HUES64 (cell line): Measurements from ENCODE around the gene CHL1.

Source experiments
- H3K27ac ChIP-seq: 2 replicates; pipeline ENCODE4 v1.7.0; 2013; ENCODE audit warnings: low read depth, low read length, inconsistent platforms
- H3K27me3 ChIP-seq: 2 replicates; pipeline ENCODE4 v1.6.1; 2013; ENCODE audit warnings: mild to moderate bottlenecking, low read length; ENCODE audit not compliant: insufficient read depth
- H3K36me3 ChIP-seq: 2 replicates; pipeline ENCODE4 v1.6.1; 2013; ENCODE audit warnings: mild to moderate bottlenecking, low read length; ENCODE audit not compliant: insufficient read depth
- H3K4me1 ChIP-seq: 2 replicates; pipeline ENCODE4 v1.6.1; 2013; ENCODE audit warnings: mild to moderate bottlenecking, low read length, moderate library complexity; ENCODE audit not compliant: insufficient read depth
- H3K4me3 ChIP-seq: 2 replicates; pipeline ENCODE4 v1.5.1; 2013; ENCODE audit warnings: mild to moderate bottlenecking, low read length, moderate library complexity
- H3K9ac ChIP-seq: 2 replicates; pipeline ENCODE4 v1.6.1; 2013; ENCODE audit warnings: mild to moderate bottlenecking, low read depth, low read length
- H3K9me3 ChIP-seq: 2 replicates; pipeline ENCODE4 v1.6.1; 2013; ENCODE audit warnings: low read depth, low read length; ENCODE audit not compliant: insufficient read depth
- WGBS: fragments of 150-250, 120-280 bp; methylation state at CpG from one replicate; pipeline ENCODE4 v1.1.7; 2013; ENCODE audit warnings: missing lambda C conversion rate; 5-methylcytosine and 5-hydroxymethylcytosine counted together

Gene CHL1

DNA sequence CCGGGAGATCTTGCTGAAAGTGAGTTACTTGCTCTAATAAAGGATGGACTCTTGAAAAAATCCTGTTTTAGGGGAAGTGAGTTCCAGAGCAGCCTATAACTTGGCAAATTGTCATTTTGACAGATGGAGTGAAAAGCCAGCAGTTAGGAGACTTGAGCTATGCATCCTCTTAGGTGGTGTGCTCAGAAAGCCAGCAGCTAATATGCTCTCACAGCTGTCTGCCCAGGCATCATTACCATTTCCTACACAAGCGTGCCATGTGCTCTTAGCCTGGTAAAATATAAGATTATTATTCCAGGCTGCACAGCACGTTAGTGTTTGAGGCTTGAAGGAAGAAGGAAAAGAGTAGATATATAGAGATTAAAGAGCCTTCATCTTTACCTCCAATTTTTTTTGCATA lies 151.0 kb downstream of the CHL1 start:
- no peak overlapping the region for H3K4me3 ChIP-seq
- H3K27me3 ChIP-seq = peaks cover 4% of the 10 kb centered on the region; the same call in 1 of the 2 replicates
- no peak overlapping the region for H3K27ac ChIP-seq
- no peaks in the 10 kb centered on the region for H3K4me1 ChIP-seq
- H3K9ac ChIP-seq = no peak overlapping the region
- peaks cover 60% of the 10 kb centered on the region for H3K9me3 ChIP-seq
- 85% methylated on average over 1 of the region's 3 CpGs for WGBS
- no peaks in the 10 kb centered on the region for H3K36me3 ChIP-seq

- Histone ChIP-seq H3K36me3 (no peaks in the 10 kb centered on the region), H3K9ac (no peak overlapping the region), H3K9me3 (peaks cover 60% of the 10 kb centered on the region), H3K27me3 (peaks cover 4% of the 10 kb centered on the region; the same call in 1 of the 2 replicates), H3K4me3 (no peak overlapping the region), H3K4me1 (no peaks in the 10 kb centered on the region), H3K27ac (no peak overlapping the region)
- 76% methylated on average over 3 of the region's 4 CpGs for WGBS
Observed at GRCh38 chr3:350871-351371, 154.4 kb downstream of the CHL1 start.

GRCh38 chr3:352599-352998 lies 156.0 kb downstream of the CHL1 start:
- Histone ChIP-seq H3K27ac (no peak overlapping the region), H3K9ac (no peak overlapping the region), H3K36me3 (no peaks in the 10 kb centered on the region), H3K9me3 (peaks cover 65% of the 10 kb centered on the region), H3K4me3 (no peak overlapping the region), H3K4me1 (no peaks in the 10 kb centered on the region), H3K27me3 (peaks cover 2% of the 10 kb centered on the region; the same call in 1 of the 2 replicates)
- 22% methylated on average over 1 of the region's 1 CpG for WGBS

DNA sequence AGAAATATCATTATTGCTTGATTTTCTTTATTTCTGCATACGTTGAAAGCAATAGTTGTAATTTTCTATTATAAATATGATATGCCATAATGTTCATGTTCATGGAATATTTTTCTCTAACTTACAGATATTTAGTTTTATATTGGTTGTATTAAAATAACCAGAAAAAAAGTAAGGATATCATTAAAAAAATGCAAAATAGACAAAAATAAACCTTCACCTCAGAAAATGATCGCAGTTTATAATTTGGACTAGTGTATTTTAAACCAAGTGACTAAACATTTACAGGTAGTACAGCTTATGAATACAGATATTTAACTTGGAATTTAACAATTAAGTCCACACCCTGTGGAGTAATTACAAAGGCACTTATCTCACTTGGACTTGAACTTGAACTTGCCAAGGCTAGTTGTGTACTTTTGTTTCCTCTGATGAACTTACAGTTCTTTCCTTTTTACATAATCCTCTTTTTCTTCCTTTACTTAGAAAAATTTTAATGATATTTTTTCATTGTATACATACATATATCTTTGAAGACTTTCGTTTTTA lies 156.7 kb downstream of the CHL1 start:
- no peak overlapping the region for H3K9ac ChIP-seq
- no peaks in the 10 kb centered on the region for H3K36me3 ChIP-seq
- no peak overlapping the region for H3K4me3 ChIP-seq
- no CpG with 5 or more reads among the region's 3 CpGs for WGBS
- H3K27me3 ChIP-seq = peaks cover 2% of the 10 kb centered on the region; the same call in 1 of the 2 replicates
- H3K4me1 ChIP-seq = no peaks in the 10 kb centered on the region
- no peak overlapping the region for H3K27ac ChIP-seq
- H3K9me3 ChIP-seq = peaks cover 65% of the 10 kb centered on the region

DNA sequence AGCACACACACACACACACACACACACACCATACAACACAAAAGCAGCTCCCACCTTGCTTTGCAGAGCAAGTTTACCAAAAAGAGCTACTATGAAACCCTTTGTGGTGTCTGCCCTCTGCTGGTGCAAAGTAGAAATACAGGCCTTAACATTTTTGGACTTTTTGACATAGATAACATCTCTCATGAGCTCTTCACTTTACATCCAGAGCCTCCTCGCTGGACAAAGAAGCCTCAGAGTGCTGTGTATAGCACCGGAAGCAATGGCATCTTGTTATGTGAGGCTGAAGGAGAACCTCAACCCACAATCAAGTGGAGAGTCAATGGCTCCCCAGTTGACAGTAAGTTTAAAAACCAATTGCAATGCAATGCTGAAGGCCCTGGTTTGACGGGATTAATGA lies 157.9 kb downstream of the CHL1 start:
- H3K9ac ChIP-seq = no peak overlapping the region

GRCh38 chr3:355622-356021 lies 159.1 kb downstream of the CHL1 start:
- WGBS = 71% methylated on average over 8 of the region's 8 CpGs

More for the DNA sequence above, 157.9 kb downstream of the CHL1 start:
- Histone ChIP-seq H3K4me3 (no peak overlapping the region), H3K9me3 (peaks cover 65% of the 10 kb centered on the region), H3K27me3 (peaks cover 2% of the 10 kb centered on the region; the same call in 1 of the 2 replicates), H3K4me1 (no peaks in the 10 kb centered on the region), H3K36me3 (no peaks in the 10 kb centered on the region), H3K27ac (no peak overlapping the region)
- WGBS = 75% methylated on average over 3 of the region's 3 CpGs

GRCh38 chr3:356952-357351 lies 160.4 kb downstream of the CHL1 start:
- H3K9ac ChIP-seq = no peak overlapping the region
- WGBS = 70% methylated on average over 4 of the region's 4 CpGs
- H3K27me3 ChIP-seq = no peaks in the 10 kb centered on the region
- no peak overlapping the region for H3K27ac ChIP-seq
- H3K9me3 ChIP-seq = peaks cover 59% of the 10 kb centered on the region
- H3K36me3 ChIP-seq = no peaks in the 10 kb centered on the region
- H3K4me1 ChIP-seq = no peaks in the 10 kb centered on the region
- no peak overlapping the region for H3K4me3 ChIP-seq

More at GRCh38 chr3:355622-356021, 159.1 kb downstream of the CHL1 start:
- Histone ChIP-seq H3K27me3 (no peaks in the 10 kb centered on the region), H3K36me3 (no peaks in the 10 kb centered on the region), H3K4me3 (no peak overlapping the region), H3K27ac (no peak overlapping the region), H3K9ac (no peak overlapping the region), H3K9me3 (peaks cover 63% of the 10 kb centered on the region), H3K4me1 (no peaks in the 10 kb centered on the region)

GRCh38 chr3:359672-360071 lies 163.1 kb downstream of the CHL1 start:
- Histone ChIP-seq H3K9me3 (peaks cover 71% of the 10 kb centered on the region), H3K4me1 (no peaks in the 10 kb centered on the region), H3K9ac (no peak overlapping the region), H3K4me3 (no peak overlapping the region), H3K27me3 (no peaks in the 10 kb centered on the region), H3K27ac (no peak overlapping the region), H3K36me3 (no peaks in the 10 kb centered on the region)
- WGBS = 50% methylated on average over 3 of the region's 3 CpGs

DNA sequence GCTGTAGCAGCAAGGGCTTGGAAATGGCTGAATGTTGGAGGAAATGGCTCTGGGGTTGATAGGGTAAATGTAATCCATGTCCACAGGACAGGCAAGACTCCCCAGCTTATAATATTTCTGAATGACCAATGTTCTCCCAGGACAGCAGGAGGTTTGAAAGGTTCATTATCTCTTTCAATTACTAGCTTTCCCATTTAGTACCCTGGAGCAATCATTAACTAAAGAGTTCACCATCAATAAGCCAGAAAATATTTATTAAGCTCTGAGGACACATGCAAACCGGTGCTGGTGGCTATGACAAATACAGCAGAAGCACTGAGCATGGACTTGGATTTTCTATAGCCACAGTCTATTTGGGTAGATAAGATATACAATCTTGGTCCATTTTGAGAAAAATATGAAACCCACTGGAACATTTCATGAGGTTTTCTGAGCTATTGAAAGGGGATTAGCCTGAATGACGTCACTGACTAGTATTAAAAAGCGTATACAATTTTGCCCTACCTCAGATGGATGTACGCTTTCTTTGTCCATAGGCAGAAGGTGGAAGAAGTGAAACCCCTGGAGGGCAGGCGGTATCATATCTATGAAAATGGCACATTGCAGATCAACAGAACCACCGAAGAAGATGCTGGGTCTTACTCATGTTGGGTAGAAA lies 166.2 kb downstream of the CHL1 start:
- Histone ChIP-seq H3K4me3 (no peak overlapping the region), H3K9ac (no peak overlapping the region), H3K9me3 (peaks cover 73% of the 10 kb centered on the region), H3K27ac (no peak overlapping the region), H3K27me3 (no peaks in the 10 kb centered on the region), H3K36me3 (no peaks in the 10 kb centered on the region), H3K4me1 (no peaks in the 10 kb centered on the region)
- 81% methylated on average over 6 of the region's 6 CpGs for WGBS

DNA sequence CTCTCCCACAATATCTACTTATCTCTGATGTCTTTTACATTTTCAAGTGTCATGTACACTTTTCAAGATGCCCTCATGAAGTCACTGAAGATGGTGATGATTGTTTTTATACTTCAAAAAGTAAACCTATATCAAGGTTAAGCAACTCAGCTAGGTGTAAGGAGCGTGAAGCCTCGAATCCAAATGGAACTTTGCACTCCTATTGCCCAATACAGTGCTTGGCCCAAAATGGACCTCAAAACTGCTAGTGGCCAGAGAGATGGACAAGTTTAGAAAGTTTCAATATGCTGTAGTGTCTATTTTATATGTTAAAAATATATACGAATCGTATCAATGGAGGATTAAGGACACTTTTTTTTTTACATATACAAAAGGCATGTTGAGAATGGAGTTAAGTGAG lies 167.7 kb downstream of the CHL1 start:
- no peaks in the 10 kb centered on the region for H3K27me3 ChIP-seq
- H3K4me3 ChIP-seq = no peak overlapping the region
- no peaks in the 10 kb centered on the region for H3K4me1 ChIP-seq
- H3K9ac ChIP-seq = no peak overlapping the region
- 97% methylated on average over 4 of the region's 4 CpGs for WGBS
- peaks cover 65% of the 10 kb centered on the region for H3K9me3 ChIP-seq
- no peaks in the 10 kb centered on the region for H3K36me3 ChIP-seq
- H3K27ac ChIP-seq = no peak overlapping the region

GRCh38 chr3:365268-365667 lies 168.7 kb downstream of the CHL1 start:
- Histone ChIP-seq H3K9ac (no peak overlapping the region), H3K9me3 (peaks cover 60% of the 10 kb centered on the region), H3K27me3 (no peaks in the 10 kb centered on the region), H3K4me3 (no peak overlapping the region), H3K36me3 (no peaks in the 10 kb centered on the region), H3K4me1 (no peaks in the 10 kb centered on the region), H3K27ac (no peak overlapping the region)
- 42% methylated on average over 1 of the region's 1 CpG for WGBS
